ENCODE measurements around the gene RND3. TPM values are rescaled to one million over a fixed set of nuclear protein-coding genes. Genes with fewer than 3 reads are reported as not detected.

The RND3 gene, protein sequence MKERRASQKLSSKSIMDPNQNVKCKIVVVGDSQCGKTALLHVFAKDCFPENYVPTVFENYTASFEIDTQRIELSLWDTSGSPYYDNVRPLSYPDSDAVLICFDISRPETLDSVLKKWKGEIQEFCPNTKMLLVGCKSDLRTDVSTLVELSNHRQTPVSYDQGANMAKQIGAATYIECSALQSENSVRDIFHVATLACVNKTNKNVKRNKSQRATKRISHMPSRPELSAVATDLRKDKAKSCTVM
- 83.9 TPM for polyA plus RNA-seq (2013, experiment 1 of 2; ENCODE audit: insufficient read length)
- 80.8 TPM for polyA plus RNA-seq (2013, experiment 2 of 2; ENCODE audit: insufficient read length)

- DNase-seq: peak; percentile 99
Measured at GRCh38 chr2:150487537-150488429, at the start of gene RND3. RND3 (minus strand) TSS chr2:150487667; CDS start chr2:150487417, 250 bp downstream.

DNA sequence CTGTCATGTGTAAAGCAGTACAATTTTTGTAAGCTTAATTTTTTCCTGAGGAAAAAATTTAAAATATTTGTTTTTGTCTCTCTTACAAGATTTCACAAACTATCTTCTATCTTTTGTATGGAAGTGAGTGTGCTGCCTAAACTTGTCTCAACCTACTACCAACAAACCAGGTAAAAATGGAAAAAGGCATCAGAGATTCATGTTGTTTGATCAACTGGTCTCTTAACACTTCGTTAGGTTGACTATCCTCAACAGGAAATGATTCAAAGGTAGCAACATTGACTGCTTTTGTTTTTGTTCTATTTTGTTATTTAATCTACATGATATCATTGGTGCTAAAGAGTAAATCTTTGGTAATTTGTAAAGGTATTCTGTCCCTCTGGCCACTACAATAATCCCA, 47.7 kb upstream of the RND3 start:
- no peak for DNase-seq

GRCh38 chr2:150532879-150533278, 45.4 kb upstream of the RND3 start:
- peak; percentile 86 for DNase-seq

GRCh38 chr2:150532020-150532419, 44.6 kb upstream of the RND3 start:
- no peak for DNase-seq

DNA sequence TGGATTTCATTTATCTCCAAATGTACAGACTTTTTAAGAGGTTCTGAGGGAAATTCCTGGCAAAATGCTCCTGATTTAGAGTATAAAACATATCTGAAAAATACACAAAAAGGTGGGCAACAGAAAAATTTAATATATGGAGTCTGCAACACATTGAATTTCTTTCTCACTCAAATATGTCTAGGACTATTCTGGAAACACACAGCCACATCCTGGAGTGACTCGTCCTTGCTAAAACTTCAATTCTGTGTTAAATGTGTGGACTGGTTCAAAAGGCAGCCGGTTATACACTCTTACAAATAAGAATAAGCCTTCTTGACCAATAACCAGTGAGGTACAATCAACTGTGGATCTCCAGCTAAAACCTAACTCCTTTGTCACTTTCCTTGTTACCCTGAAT, 44.1 kb upstream of the RND3 start:
- DNase-seq: peak; percentile 52

GRCh38 chr2:150530168-150530567, 42.7 kb upstream of the RND3 start:
- no peak for DNase-seq

DNA sequence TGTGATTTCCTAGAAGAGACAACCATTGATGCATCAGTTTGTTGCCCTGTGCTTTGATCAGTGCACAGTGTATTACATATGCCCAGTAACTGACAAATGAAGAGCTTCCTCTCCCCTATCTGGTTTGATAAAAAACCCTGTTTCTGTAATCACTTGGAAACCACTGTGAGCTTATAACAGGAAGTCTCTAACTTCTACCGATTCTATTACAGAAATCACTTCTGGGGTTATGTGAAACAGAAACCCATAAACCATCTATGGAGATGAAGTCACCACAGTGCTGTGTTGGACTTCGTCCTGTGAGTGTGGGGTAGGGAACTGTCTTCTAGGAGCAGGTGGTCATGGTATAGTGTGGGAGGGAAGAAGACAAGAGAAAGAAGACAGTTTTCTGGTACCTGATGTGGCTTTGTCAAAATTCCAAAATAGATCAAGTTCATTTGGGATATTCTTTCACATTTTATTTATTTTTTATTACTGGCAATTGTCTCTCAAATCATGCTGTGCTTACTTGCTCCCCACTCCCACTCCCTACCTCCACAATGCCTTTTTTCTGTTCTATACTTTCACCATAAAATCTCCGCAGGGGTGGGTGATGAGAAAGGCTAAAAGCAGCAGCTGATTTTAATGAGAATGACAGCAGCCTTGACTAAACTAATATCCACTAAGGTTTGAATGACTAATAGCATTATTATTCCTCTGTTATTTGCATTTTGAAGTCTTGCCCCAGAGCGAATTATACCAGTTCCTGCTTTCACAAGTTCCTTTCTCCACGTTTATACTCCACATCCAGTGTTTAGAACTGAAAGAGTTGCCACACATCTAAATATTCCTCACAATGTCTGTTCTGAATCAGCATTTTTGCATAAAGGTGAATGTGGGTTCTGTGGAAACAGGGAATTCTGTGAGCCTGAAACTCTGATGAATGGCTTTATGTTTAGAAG, 41.7 kb upstream of the RND3 start:
- peak; percentile 85 for DNase-seq

DNA sequence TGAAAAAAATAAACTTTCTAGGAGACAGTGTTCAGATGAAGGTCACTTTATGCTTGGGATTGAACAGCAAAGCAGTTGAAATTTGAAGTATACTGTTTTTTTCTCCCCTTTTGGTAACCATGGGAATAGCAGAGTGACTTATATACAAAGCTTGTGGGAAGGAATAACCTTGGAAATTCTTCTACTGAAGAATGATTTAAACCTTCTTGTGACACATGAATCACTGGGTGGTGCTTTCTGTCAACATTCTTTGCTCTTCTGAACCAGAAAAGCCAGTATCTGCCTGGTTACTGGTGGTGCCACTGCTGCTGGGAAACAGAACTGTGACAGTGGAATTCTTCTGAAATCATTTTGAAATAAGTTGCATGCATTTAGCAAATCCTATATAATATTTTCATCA, 39.4 kb upstream of the RND3 start:
- DNase-seq: peak; percentile 91

DNA sequence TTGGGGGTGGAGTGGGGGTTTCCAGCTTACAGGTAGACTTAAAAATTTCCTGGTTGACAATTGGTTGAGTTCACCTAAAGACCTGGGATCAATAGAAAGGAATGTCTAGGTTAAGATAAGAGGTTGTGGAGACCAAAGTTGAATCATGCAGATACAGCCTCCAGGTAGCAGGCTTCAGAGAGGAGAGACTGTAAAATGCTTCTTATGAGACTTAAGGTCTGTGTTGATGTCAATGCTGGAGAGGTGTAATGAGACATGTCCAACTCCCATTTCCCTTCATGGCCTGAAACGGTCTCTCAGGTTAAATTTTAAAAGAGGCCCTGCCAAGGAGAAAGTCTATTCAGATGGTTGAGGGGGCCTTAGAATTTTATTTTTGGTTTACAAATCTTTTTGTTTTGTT, 38.5 kb upstream of the RND3 start:
- no peak for DNase-seq

DNA sequence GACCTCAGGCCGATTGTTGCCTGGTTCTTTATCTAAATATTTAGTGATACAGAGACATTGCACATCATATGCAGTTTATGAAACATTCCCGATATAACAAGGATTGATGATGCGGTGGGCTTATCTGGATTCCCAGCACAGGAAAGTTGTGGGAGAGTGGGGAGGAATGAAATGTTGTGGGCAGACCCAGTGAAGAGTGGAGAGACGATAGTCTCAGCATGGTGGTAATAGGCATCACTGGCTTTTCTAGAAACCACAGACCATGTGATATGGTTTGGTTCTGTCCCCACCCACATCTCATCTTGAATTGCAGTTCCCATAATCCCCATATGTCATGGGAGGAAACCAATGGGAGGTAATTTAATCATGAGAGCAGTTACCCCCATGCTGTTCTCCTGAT, 34.8 kb upstream of the RND3 start:
- DNase-seq: no peak

DNA sequence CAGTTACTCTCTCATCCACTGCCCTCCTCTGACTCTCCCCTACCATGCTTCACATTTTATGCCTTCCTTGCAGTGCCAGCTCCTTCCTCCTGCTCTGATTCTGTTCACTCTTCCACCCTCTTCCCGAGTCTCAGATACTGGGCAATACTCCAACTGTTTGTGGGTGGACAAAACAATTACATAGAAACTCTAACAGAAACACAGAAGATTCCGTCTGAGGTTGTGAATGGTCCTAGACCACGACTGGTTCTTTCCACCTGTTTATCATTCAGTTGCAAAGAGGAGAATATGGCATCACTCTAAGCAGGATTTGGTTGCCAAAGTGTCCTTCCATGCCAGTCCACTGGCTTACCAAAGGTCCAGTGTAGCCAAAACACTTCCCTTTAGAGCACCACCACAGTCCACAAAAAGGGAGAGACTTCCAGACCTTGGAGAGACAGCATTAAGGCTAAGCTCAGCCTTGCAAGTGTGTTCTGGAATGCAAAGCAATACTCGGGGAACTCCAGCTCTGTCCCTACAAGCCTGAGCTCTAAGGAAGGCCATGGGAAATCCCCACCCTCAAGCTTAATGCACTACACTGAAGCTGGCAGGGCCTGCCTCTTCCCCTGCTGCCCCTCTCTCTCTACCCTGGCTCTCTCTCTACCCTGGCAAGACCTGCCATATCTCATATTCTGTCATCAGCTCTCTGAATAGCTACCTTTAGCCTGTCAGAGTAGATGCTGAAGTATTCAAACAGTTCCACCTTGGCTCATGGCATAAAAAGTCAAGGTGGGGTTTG, 33.6 kb upstream of the RND3 start:
- DNase-seq: peak; percentile 53

- no peak for DNase-seq
Measured at GRCh38 chr2:150520033-150520432, 32.6 kb upstream of the RND3 start.

DNA sequence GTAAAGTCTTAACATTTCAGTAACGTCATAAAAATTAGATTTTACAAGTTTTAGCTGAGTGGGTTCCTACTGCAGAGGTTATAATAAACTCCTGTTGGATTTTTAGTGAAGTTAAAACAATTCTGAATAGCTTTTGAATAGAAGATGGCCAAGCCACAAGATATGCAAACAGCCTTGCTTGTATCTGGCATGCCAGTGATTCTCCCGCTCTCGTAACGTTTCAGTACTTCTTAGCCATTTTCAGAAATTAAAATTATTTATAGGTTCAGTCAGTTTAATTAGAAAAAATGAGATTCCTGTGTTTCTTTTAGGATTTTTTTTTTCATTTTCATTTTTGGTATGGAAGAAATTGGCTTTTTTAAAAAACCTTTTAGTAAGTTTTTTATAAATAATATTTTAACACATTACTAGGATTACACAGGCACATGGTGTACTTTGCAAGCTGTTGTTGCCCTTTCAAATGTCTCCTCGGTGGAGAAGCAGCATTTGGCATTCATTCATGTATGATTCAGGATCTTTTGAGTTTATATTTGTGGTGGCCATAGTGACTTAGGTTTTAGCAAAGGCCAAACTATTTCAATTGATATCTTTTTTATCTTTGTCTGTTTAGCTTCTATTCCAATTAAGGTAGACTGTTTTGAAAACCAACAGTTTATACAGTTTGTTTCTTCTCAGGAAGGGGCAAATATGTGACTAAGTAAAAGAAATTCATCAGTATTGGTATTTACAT, 30.6 kb upstream of the RND3 start:
- DNase-seq: peak; percentile 49

GRCh38 chr2:150513647-150514046, 26.2 kb upstream of the RND3 start:
- DNase-seq: peak; percentile 56

DNA sequence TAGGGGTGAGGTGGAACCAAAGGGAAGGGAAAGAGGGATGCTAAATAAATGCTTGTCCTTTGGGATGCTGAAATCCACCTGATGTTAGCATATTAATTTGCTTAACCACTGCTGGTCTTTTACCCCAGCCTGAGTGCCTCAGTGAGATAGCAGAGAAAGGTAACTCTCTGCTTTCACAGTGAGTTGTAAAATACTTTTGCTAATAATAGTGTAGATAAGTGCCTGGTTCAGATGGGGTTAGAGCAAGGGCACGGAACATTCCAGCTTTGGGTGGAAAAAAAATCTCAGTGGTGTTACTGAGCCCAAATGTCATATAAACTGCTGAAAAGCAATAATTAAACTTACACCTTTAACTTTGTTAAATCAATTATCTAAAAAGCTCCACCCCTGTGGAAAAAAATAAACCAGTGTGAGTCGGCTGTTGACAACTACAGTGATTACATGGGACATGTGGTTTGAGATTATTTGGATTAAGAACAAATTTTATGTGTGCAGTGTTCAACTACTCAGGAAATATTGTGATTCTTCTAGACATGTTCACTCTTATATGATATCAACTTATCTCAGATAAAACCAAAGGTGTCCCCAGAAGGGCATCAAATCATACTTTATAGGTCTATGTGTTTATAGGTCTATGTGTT, 21.1 kb upstream of the RND3 start:
- DNase-seq: no peak

DNA sequence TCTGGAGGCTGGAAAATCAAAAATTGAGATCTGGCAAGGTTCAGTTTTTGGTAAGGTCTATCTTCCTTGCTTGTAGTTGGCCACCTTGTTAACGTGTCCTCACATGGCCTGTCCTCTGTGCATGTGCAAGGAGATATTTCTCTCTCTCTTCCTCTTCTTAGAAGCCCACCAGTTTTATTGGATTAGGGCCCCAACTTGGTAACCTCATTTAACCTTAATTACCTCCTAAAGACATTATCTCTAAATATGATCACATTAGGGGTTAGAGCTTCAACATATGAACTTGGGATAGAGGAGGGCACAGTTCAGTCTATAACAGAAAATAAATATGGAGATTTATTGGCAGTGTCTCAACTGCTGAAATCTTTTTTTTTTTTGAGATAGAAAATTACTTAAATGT, 19.6 kb upstream of the RND3 start:
- no peak for DNase-seq

GRCh38 chr2:150505178-150505577, 17.7 kb upstream of the RND3 start:
- DNase-seq: no peak

DNA sequence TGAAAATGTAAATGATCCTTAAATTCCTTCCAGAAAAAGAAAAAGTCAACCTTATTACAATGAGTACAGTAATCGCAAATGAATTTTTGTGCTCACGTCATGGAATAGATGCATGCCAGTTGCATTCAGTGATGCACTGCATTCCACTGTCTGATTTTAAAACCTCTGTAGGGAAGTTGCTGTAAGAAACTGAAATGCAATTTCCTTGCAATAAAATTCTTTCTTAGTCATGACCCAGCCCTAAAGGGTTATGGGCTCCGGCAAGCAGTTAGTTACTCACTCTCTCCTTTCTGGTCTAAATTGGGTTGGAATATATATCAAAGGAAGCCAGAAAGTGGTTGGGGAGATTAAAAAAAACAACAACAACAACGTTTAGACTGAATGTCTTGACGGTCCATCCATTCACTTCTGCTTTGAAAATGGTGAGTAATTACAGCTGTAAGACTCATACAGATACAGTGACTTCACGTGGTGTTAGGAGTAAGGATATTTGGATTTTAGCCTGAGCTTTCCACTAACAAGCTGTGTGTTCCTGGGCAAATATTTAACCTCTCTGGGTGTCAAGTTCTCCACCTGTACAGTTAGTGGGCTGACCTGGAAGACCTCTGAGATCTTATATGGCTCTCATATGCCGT, 8.6 kb upstream of the RND3 start:
- DNase-seq: peak; percentile 98

- no peak for DNase-seq
Measured at GRCh38 chr2:150495001-150495400, 7.5 kb upstream of the RND3 start.
